M059J (cell line): Measurements from ENCODE around the gene BANF2. TPM values are rescaled to one million over a fixed set of nuclear protein-coding genes. Genes with fewer than 3 reads are reported as not detected.

ENCODE experiments used
- DNase-seq: peaks from one replicate; pipeline ENCODE4 v3.0.0-alpha.2; 2012; ENCODE audit warnings: low read depth
- total RNA-seq: library from RNA; depleted of rRNA; stranded (reverse); fragments of >200 nt; shearing (Covaris generic); gene quantifications from 2 replicates; pipeline ENCODE4 v1.2.3, GENCODE V29; 2014

Gene BANF2
- total RNA-seq, 1 experiment from 2014 or later, result not detected

- no peak for DNase-seq
These were observed 10.9 kb downstream of the BANF2 start for GRCh38 chr20:17710379-17711266.

- no peak for DNase-seq
These were observed 11.5 kb downstream of the BANF2 start for GRCh38 chr20:17711267-17711627.

GRCh38 chr20:17712201-17712600, 12.4 kb downstream of the BANF2 start:
- DNase-seq, result no peak

GRCh38 chr20:17712708-17713107, 12.9 kb downstream of the BANF2 start:
- DNase-seq, result no peak

- DNase-seq, result no peak
These were observed 14.8 kb downstream of the BANF2 start for GRCh38 chr20:17714597-17714996.

- no peak for DNase-seq
These were observed 15.3 kb downstream of the BANF2 start for GRCh38 chr20:17715075-17715474.

GRCh38 chr20:17716331-17716730, 16.6 kb downstream of the BANF2 start:
- no peak for DNase-seq

GRCh38 chr20:17720755-17721154, 21.0 kb downstream of the BANF2 start:
- no peak for DNase-seq

- no peak for DNase-seq
These were observed 22.2 kb downstream of the BANF2 start for GRCh38 chr20:17721802-17722486.

GRCh38 chr20:17722493-17723300, 22.9 kb downstream of the BANF2 start:
- no peak for DNase-seq

- DNase-seq, result no peak
These were observed 23.5 kb downstream of the BANF2 start for GRCh38 chr20:17723301-17723691.

GRCh38 chr20:17725094-17725835, 25.5 kb downstream of the BANF2 start:
- no peak for DNase-seq

- DNase-seq, result no peak
These were observed 27.1 kb downstream of the BANF2 start for GRCh38 chr20:17726902-17727301.

- DNase-seq, result no peak
These were observed 27.6 kb downstream of the BANF2 start for GRCh38 chr20:17727351-17727750.

GRCh38 chr20:17728074-17728473, 28.3 kb downstream of the BANF2 start:
- DNase-seq, result no peak

GRCh38 chr20:17730071-17730470, 30.3 kb downstream of the BANF2 start:
- no peak for DNase-seq

GRCh38 chr20:17731233-17731632, 31.5 kb downstream of the BANF2 start:
- DNase-seq, result no peak

- DNase-seq, result no peak
These were observed 33.2 kb downstream of the BANF2 start for GRCh38 chr20:17732907-17733521.

GRCh38 chr20:17733767-17734304, 34.1 kb downstream of the BANF2 start:
- DNase-seq, result no peak

GRCh38 chr20:17734374-17734773, 34.6 kb downstream of the BANF2 start:
- no peak for DNase-seq
